GM11168 (cell line): ENCODE results near the gene TLX2.

Experiments
- in situ Hi-C: fragments of 300-500 bp; cut with MboI; formaldehyde crosslinking; loops from one replicate; pipeline ENCODE4 v1.12.0; 2022; ENCODE audit warnings: low sequenced_read_pairs; ENCODE audit not compliant: unreplicated experiment

The TLX2 gene

DNA sequence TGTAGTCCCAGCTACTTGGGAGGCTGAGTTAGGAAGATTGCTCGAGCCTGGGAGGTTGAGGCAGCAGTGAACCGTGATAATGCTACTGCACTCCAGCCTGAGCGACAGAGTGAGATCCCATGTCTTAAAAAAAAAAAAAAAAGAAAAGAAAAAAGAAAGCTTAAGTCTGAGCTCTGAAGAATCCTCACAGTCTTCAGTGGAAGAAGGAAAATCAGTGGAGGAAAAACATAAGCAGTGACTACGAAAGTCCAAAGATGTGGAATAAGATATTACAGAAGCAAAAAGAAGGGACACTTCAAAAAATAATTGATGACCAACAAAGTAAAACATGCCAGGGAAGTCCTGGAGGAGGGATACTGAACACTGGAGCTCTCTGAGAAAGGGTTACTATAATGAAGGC is 4.0 kb upstream of the TLX2 start:
- in situ Hi-C loops: no loop called here

DNA sequence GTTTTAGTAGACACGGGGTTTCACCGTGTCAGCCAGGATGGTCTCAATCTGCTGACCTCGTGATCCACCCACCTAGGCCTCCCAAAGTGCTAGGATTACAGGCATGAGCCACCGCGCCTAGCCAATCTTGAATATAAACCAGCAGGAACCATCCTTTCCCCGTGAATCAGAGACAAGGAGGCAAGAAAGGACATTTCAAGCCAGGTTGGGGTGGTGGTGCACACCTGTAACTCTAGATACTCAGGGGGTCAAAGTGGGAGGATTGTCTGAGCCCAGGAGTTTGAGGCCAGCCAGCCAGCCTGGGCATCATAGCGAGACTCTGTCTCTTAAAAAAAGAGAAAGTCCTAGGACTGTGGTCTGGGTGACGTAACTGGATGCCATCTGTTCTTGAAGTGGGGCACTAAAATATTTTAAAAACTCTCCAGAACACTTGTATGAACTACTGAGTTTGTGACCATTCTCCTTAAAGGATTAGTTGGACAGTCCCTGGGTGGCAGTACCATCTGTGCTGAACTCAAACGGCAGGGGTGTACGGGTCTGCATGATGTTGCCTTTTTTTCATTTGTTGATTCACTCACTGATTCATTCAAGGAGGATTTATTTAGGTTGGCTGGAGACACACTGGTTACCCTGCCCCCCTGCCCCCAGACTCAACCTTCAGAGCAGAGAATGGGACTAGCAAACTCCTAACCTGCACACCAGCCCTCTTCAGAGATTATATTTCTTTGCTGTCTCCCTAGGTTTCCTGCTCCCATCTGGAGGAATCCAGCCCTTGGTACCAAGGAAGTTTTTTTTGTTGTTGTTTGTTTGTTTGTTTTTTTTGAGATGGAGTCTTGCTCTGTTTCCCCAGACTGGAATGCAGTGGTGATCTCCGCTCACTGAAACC is 2.9 kb upstream of the TLX2 start:
- in situ Hi-C loops: no loop called here

DNA sequence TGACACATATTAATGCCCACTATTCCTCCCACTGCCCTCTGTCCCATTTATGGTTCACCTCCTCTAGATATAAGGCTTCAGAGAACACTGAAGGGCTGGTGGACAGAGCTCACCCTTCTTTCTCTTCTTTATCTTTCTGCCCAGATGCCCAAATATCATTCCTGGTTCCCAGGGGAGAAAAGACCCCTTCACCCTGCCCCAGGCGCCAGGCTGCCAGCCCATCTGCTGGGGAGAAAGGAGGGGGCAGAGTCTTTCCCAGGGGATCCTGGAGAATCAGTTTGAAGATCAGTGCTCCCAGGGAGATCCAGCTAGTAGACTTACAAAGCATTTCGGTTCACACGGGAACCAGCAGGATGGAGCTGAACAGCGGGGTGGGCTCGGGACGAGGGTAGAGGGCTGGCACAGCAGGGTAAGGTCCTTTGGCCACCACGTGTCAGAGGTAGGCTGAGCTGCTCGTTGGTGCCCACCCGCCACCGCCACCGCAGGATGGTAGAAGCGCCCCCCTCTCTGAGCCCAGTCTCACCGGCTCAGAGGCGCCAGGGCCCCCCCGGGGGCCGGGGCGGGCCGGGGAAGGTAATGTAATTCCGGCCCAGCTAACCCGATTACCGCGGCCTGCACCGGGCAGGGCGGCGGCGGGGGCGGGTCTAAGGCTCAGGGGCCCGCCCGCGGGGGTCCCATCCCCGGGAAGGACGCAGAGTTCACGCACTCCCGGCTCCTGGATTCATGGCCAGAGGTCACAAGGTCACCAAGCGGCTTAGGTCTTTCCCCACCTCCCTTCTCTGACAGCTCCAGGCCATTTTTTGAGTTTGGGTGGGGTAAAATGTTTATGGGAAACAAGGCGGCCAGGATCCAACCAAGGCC is 1.3 kb upstream of the TLX2 start:
- in situ Hi-C loops: no loop called here

DNA sequence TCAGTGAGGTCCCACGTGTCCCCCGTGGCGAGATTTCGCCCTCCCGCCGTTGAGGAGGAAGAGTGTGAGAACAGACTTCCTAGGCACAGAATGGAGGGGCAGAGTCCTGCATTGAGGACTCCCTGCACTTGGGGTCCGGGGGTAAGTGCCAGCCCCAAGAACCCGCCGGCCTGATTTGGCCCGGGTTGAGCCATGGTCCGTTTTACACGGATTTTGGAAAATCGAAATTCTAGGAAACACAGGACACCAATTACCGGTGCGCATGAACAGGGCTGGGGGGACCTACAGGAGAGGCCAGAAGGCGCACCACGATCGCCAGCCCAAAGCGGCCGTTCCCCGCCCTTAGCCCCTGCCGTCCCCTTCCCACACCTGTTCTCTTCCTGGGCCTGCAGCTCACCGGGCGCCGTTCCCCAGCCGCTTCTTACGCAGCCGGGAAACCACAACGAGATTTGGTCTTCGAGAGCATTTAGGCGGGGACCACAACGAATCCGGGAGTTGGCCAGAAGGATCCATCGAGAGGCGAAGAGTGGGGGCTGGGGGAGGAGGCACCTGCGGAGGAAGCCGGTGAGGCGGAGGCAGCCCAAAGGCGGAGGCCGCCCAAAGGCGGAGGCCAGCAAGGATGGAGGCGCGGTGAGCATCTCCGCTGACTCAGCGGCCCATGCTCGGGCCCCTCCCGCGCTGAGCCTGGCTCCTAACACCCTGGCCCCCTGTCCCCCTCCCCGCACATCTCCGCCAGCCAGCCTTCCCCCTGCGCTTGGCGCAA is 464 bp upstream of the TLX2 start:
- in situ Hi-C loops: no loop called here

DNA sequence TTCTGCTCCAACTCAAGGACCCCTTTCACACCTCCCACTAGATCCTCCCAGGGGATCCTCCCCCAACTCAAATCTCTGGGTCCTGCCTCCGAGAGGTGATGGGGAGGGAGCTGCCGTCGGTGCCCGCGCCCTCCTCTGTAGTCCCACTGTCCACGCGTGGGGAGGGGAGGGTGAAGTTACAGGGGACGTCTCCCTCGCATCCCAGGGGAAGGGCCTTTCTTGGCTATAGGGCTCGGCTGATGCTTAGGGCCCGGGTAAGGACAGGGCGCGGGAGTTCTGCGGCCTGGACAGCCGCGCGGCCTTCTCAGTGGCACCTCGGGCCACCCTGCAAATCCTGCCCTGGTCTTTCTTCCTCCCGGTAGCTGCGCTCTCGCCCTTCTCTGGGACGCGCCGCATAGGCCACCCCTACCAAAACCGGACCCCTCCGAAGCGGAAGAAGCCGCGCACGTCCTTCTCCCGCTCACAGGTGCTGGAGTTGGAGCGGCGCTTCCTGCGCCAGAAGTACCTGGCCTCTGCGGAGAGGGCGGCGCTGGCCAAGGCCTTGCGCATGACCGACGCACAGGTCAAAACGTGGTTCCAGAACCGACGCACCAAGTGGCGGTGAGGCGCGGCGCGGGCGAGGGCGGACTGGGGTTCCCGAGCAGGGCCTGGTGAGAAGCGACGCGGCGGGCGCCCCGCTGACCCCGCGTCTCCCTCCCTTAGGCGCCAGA is 1.2 kb downstream of the TLX2 start:
- in situ Hi-C loops: no loop called here

DNA sequence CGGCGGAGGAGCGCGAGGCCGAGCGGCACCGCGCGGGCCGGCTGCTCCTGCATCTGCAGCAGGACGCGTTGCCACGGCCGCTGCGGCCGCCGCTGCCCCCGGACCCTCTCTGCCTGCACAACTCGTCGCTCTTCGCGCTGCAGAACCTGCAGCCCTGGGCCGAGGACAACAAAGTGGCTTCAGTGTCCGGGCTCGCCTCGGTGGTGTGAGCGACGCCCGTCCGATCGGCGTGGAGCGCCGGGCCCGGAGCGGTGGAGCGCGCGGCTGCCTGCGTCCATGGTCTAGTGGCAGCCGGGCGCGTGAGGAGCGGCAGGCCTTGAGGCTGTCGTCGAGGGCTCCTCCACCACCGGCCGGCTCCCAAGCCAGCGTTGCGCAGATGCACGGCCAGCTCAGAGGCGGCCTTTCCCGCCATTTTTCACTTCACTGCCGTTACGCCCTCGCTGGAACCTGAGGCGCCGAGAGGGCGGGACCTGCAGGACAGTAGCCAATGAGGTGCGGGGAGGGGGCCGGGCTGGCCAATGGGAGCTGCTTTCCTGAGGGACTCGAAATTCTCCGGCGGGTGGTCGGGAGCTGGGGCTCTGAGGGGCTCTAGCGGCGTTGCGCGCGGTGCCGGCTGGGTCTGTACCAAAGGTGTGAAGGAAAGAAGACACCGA is 1.9 kb downstream of the TLX2 start:
- in situ Hi-C loops: no loop called here

DNA sequence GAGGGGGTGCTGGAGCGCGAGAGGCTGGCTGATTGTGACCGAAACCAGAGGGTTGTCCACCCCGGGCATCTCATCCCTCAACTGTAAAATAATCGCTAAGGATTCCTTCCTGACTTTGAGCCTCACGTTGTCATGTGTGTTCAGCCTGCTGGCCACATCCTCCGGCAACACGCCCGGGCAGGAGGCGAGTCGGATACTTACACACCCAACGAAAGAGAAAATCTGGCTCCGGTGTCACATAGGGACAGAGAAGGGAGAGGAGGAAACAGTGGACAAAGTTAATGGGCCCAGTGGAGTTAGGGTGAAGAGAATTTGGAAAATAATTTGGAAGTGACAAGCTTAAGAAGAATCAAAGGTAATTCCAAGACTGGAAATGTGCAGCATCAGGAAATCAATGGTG is 2.4 kb downstream of the TLX2 start:
- in situ Hi-C loops: no loop called here

DNA sequence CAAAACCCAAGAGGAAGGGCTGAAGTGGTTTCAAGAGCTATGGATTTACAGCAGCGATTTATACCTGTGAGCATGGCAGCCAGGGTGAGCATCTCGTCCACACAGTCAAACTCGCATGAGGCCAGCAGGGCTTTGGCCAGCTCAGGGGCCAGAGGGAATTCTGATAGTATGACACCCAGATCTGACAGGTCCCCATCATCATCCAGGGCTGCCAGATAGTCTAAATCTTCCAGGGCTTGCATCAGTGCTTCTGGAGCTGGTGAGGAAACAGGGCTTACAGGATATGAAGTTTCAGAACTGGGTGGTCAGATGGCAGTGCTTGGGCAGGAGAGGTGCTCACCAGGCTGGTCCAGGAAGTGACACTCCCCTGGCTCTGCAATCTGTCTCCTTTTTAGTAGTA is 8.3 kb downstream of the TLX2 start:
- in situ Hi-C loops: no loop called here

DNA sequence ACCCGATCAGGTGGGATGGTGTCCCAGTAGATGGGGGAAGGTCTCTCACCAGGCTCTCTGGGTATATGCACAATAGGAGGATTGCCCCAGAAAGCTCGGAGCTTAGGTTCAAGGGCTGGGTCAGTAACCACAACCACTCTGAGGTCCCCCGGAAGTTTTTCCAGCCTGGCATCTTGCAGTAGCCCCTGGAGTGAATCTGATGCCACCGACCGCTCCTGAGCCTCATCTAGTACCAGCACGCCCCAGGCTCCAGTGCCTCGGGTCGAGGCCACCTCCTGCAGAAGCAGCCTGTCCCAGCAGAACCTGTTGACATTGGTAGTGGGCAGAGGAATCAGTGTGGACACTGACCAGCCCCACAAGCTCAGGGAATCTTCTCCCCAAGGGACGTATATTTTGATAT is 9.8 kb downstream of the TLX2 start:
- in situ Hi-C loops: no loop called here

DNA sequence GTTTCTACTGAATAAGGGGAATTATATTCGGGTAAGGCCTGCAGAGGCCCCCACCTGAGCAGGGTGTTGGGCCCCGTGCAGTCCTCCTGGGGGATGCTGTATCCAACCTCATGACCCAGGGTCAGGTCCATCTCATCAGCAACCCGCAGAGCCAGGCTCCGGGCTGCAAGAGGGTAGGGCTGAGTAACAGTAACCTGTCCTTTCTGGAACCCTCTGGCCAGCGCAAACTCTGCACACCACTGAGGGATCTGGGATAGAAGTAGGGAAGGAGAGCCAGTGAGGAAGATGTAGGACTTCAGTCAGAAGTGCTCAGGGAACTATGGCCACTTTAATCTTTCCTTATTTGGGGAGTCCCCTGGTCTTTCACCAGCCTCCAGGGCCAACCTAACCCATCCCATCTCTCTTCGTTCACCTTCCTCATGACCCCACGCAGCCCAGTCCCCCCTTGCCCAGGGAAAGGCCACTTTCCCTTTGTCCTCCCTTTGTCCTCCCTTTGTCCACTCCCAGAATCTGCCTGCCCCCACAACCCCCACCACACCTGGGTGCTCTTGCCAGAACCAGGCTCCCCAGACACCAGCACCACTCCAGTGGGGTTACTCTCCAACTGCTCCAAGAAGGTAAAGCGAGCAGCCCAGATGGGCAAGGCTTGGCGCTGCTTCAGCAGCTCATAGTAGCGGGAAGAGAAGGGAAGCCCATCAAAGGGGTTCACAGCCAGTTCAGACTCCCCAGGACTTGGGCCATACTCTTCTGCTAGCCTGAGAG is 10.9 kb downstream of the TLX2 start:
- in situ Hi-C loops: no loop called here

DNA sequence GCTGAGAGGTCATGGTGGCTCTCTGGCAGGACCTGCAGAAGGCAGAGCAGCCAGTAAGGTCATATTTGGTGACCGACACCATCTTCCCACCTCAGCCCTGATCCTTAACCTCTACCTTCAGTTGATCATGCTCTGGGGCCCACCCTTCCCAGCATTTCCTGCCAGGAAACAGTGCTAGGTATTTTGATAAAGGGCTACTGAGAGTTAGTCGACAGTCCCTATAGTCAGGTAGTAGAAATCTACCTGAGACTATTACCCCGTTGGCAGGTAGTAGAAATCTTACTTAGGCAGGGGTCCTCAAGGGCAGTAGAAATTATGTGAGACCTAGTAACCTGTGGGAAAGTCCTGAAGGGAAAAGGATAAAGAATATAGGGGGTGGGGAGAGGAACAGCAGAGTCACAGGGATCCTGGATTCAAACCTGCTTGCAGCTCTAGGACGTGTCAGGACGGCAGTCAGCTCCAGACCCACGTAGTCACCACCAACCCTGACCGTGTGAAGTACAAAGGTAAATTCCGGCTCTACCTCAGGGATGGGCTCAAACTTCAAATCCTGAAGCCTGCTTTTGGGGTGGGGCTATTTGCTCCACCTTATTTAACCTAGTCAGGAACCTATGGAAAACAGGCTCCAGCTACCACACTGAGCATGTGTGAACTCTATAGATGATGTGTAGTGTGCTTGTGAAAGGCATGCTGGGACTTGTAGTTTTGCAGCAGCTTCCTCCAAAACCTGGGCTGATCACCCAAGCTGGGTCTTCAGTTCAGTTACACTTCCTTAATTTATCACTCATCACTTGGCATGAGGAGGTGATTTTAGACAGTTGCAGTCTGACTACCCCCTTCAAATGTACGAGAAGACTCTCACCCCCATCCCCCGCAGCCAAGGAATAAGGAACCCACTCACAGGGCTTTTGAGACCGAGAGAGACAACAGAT is 11.7 kb downstream of the TLX2 start, which contains the start of gene DQX1:
DQX1 (minus strand) TSS at position 515 of the 932 bp plus-strand sequence; CDS start at position 13, 502 bp downstream.
- in situ Hi-C loops: no loop called here

DNA sequence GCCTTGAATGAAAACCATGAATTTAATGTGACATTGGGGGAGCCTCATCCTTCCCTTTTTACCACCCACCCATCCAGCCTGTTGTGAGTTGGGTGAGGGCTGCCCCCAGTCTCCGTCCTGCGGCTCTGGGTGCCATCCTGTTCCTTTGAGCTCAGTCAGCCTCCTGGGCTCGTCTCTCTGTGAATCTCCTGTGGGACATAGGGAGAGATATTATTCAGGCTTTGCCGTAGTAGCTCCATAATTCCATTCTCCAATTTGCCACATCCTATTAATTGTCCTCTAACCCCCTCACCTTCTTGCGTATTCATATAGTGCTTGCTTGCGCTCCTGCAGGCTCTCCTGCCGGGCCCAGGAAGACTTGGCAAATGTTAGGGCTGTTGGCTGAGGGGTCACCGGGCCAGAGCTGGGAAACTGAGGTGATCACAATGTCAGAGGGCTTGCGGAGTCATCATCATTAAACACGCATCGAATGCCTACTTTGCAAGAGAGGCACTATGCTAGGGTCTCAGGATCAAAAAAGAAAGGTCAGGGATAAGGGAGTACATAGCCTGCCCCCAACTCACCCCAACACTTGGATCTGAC is 12.5 kb downstream of the TLX2 start:
- in situ Hi-C loops: no loop called here

DNA sequence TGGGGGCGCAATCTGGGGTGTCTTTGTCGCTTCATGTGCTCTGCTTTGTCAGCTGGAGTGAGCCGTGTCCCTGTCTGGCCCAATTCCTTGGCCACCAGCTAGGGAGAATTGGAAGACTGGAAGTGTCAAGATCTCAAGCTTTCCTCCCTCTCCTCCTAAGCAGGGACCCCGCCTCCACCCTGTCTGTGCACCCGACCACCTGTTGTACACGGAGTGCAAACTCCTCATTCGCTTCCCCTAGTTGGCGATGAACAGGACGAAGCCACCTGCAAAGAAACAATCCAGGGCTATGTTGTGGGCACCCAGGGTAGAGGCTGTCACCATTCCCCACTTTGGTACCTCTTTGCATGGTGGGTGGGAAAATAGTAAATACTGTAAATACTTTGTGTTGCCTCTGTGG is 13.5 kb downstream of the TLX2 start:
- in situ Hi-C loops: no loop called here

DNA sequence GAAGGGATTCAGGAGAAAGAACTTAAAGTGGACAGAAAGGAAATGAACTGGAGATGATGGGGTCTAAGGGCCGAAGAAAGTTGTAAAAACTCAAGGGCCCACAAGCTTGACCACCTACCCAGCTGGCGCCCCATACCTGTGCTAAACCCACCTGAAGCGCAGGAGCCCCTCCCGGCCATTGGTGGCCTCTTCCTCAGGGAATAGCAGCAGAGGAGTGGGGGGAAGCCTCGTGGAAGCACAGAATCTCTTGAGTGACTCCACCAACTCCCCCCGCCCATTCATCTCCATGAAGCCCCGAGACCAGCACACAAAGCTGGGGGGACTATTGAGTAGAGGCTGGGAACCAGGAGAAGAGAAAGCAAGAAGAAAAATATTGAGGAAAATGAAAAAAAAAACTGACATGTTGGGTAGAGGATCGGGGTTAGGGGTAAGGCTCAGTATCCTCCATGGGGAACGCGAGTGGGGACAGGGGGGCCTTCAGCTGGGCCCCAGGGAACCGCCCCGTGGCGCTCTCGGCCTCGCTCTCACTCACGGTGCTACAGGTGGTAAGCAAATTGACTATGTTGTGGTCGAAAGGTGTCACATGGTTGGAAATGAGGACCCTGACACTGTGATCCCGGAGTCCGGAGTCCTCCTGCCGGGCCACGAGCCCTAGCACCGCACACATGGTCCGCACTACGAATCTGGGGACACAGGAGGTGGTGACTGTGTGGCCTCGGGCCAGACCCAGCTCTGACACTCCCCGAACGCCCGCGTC is 14.5 kb downstream of the TLX2 start:
- in situ Hi-C loops: no loop called here

DNA sequence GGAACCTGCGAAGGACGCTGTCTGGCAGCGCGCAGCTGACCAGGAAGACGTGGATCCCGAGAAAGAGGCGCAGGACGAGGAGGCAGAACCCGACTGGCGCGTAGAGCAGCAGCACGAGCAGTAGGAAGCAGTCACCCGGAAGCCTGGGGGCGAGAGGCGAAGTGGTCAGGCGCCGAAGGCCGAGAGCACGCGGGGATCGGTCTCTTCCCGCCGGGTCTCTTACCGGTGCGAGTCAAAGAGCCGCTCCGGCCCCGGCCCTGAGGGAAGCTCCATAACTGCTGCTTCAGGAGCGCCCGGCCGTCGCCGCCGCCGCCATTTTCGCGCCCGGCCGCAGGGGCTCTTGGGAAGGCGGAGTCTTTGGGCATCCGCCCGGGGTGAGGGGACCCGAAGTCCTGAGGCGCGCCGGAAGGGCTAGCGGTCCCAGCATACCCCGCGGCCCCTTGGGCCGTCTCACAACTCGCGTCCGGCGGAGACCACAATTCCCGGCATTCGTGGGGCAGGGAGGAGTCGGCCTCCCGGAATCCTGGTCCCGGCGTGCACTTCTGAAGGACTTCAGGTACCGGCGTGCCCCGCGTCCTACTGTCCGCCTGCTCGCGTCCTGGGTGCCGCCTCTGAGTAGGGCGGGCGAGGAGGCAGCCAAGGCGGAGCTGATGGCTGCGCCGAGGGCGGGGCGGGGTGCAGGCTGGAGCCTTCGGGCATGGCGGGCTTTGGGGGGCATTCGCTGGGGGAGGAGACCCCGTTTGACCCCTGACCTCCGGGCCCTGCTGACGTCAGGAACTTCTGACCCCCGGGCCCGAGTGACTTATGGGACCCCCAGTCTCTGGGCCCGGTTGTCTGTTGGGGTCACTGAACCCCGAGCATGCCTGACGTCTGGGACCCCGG is 15.3 kb downstream of the TLX2 start, which contains the start of the genes AUP1 and HTRA2:
AUP1 (minus strand) TSS at position 350 of the 882 bp plus-strand sequence; CDS start at position 273, 77 bp downstream.
HTRA2 (plus strand) TSS at position 577 of the 882 bp plus-strand sequence; CDS start at position 651, 74 bp downstream.
- in situ Hi-C loops: no loop called here
